Ovary (tissue), 3 donors: ENCODE data around the gene NSUN6.

Experiments
- EP300 ChIP-seq: sonication (generic); formaldehyde crosslinking; IDR thresholded peaks from one replicate; pipeline ENCODE4 v1.6.1; 2017; ENCODE audit warnings: antibody characterized with exemption
- POLR2A ChIP-seq: fragments of 450-650 bp; IDR thresholded peaks from one replicate; pipeline ENCODE4 v1.6.1; 2017; ENCODE audit warnings: antibody characterized with exemption, mild to moderate bottlenecking, moderate library complexity
- TF ChIP-seq, protein P1 (sequence below), 3 donors: fragments of 450-650 bp in 2 of 3; fragments of 200-600 bp in 1 of 3; IDR thresholded peaks; one replicate each; pipeline versions ENCODE4 v1.5.1 to v1.8.0; 2016 to 2022; ENCODE audit warnings: antibody characterized with exemption in 3 of 3, mild to moderate bottlenecking in 1 of 3
- donor health status: DM: no; HTN: no; CAD: no.

DNA sequence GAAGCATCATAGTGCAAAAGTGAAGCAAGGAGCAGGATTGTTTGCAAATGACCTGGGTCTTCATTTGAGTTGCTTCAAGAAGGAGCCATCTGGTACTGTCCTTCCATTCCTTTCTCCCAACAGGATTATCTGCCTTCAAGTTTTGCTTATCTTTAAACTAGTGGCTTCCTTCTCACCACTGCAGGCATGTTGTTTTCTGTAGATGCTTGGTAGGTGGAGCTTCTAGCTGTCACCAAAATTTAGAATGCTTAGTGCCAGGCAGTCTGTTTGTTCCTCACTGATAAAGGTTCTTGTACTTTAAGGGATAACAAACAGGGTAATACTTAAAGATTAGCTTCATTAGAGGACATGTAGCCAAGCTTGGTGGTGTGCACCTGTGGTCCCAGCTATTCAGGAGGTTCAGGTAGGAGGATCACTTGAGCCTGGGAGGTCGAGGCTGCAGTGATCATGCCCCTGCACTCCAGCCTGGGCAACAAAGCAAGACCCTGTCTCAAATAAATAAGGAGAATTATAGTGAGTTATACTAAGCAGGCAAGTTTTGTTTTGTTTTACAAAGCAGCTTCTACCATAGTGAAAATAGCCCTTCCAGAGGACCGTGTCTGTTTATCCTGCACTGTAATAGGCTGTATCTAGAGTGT lies 13.6 kb upstream of the NSUN6 start:
- TF ChIP-seq, protein P1, sequence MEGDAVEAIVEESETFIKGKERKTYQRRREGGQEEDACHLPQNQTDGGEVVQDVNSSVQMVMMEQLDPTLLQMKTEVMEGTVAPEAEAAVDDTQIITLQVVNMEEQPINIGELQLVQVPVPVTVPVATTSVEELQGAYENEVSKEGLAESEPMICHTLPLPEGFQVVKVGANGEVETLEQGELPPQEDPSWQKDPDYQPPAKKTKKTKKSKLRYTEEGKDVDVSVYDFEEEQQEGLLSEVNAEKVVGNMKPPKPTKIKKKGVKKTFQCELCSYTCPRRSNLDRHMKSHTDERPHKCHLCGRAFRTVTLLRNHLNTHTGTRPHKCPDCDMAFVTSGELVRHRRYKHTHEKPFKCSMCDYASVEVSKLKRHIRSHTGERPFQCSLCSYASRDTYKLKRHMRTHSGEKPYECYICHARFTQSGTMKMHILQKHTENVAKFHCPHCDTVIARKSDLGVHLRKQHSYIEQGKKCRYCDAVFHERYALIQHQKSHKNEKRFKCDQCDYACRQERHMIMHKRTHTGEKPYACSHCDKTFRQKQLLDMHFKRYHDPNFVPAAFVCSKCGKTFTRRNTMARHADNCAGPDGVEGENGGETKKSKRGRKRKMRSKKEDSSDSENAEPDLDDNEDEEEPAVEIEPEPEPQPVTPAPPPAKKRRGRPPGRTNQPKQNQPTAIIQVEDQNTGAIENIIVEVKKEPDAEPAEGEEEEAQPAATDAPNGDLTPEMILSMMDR (IDR thresholded peaks at IDR 0.05): no peak
- no peak for TF ChIP-seq POLR2A
- TF ChIP-seq EP300: no peak
